OCI-LY1 (cell line): ENCODE measurements around the gene CDH13.

ENCODE experiments used
- H2AFZ ChIP-seq: fragments of 200-600 bp; sonication (generic), shearing (Covaris generic); 2 replicates; pipeline ENCODE4 v1.6.0; 2014; ENCODE audit warnings: antibody characterized with exemption, mild to moderate bottlenecking, low read length
- H3F3A ChIP-seq: fragments of 200-600 bp; sonication (generic), shearing (Covaris generic); 2 replicates; pipeline ENCODE4 v1.6.0; 2014; ENCODE audit warnings: mild to moderate bottlenecking, antibody characterized with exemption, low read length, moderate library complexity; ENCODE audit not compliant: insufficient read depth
- H3K27ac ChIP-seq: fragments of 200-600 bp; sonication (generic); 2 replicates; pipeline ENCODE4 v1.5.1; 2014; ENCODE audit warnings: low read length, mixed run types, mild to moderate bottlenecking, low read depth; ENCODE audit not compliant: poor library complexity, severe bottlenecking
- H3K27me3 ChIP-seq: fragments of 200-600 bp; sonication (generic); 2 replicates; pipeline ENCODE4 v1.6.0; 2014; ENCODE audit warnings: antibody characterized with exemption, mild to moderate bottlenecking, low read length, moderate library complexity; ENCODE audit not compliant: insufficient read depth
- H3K36me3 ChIP-seq: fragments of 200-600 bp; sonication (generic); 2 replicates; pipeline ENCODE4 v1.6.1; 2014; ENCODE audit warnings: mild to moderate bottlenecking, antibody characterized with exemption, low read length, moderate library complexity, mixed read lengths; ENCODE audit not compliant: insufficient read depth
- H3K4me1 ChIP-seq: fragments of 200-600 bp; sonication (generic); 2 replicates; pipeline ENCODE4 v1.5.1; 2014; ENCODE audit warnings: mild to moderate bottlenecking, low read length, moderate library complexity; ENCODE audit not compliant: insufficient read depth, severe bottlenecking
- H3K4me2 ChIP-seq: fragments of 200-600 bp; sonication (generic), shearing (Covaris generic); 2 replicates; pipeline ENCODE4 v1.6.1; 2014; ENCODE audit warnings: low read length
- H3K4me3 ChIP-seq: fragments of 200-600 bp; sonication (generic); 2 replicates; pipeline ENCODE4 v1.5.1; 2014; ENCODE audit warnings: low read length, low read depth, mild to moderate bottlenecking, mixed read lengths; ENCODE audit not compliant: poor library complexity, severe bottlenecking
- H3K79me2 ChIP-seq: fragments of 200-600 bp; shearing (Covaris generic); 2 replicates; pipeline ENCODE4 v1.6.1; 2016; ENCODE audit warnings: mixed run types, low read length, mixed read lengths; ENCODE audit not compliant: insufficient read depth
- H3K9ac ChIP-seq: fragments of 200-600 bp; sonication (generic), shearing (Covaris generic); 2 replicates; pipeline ENCODE4 v1.6.1; 2014; ENCODE audit warnings: mild to moderate bottlenecking, low read length, mixed read lengths
- H3K9me2 ChIP-seq: fragments of 200-600 bp; sonication (generic), shearing (Covaris generic); 2 replicates; pipeline ENCODE4 v1.6.1; 2014; ENCODE audit warnings: low read depth, mild to moderate bottlenecking, low read length, mixed read lengths
- H3K9me3 ChIP-seq: fragments of 200-600 bp; shearing (Covaris generic); 2 replicates; pipeline ENCODE4 v1.6.1; 2014; ENCODE audit warnings: low read length, mixed read lengths
- H4K20me1 ChIP-seq: fragments of 200-600 bp; sonication (generic), shearing (Covaris generic); 2 replicates; pipeline ENCODE4 v1.6.0; 2016; ENCODE audit warnings: mild to moderate bottlenecking, low read length; ENCODE audit not compliant: insufficient read depth
- CTCF ChIP-seq: fragments of 200-600 bp; sonication (generic), shearing (Covaris generic); IDR thresholded peaks from 2 replicates; pipeline ENCODE4 v1.5.1; 2017; ENCODE audit warnings: mild to moderate bottlenecking, antibody characterized with exemption, low read length, moderate library complexity, mixed read lengths
- EZH2 ChIP-seq: fragments of 200-600 bp; sonication (generic), shearing (Covaris generic); IDR thresholded peaks from 2 replicates; pipeline ENCODE4 v1.8.0; 2017; ENCODE audit warnings: borderline replicate concordance, mixed run types, mild to moderate bottlenecking, antibody characterized with exemption, low read length, moderate library complexity, mixed read lengths

CDH13 gene

DNA sequence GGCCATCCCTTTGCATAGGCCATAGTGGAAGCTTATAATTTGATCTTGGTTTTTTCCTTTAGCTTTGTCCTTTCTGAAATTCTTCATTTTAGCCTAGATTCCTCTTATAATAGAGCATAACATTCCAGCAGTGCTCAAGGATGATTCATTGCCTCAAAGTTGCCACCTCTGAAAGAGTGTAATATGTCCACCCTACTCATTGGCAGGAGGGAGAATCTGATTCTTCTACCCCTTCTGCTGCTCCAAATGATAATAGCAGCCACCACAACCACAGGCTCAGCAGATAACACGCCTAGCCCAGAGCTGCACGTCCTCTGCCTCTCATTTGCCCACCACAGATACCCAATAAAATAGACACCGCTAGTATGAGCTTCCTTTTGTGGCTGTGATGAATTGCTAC lies 843.6 kb downstream of the CDH13 start:
- Histone ChIP-seq H3K9me2 (no peaks in the 10 kb centered on the region), H3K27me3 (no peaks in the 10 kb centered on the region), H4K20me1 (no peaks in the 10 kb centered on the region), H3K4me1 (no peaks in the 10 kb centered on the region), H3K36me3 (no peaks in the 10 kb centered on the region), H3K4me3 (no peak overlapping the region), H3K79me2 (no peaks in the 10 kb centered on the region), H3F3A (no peaks in the 10 kb centered on the region), H3K27ac (no peak overlapping the region), H2AFZ (no peak overlapping the region), H3K9me3 (no peaks in the 10 kb centered on the region), H3K9ac (no peak overlapping the region), H3K4me2 (no peak overlapping the region)
- TF ChIP-seq EZH2 (no peak), CTCF (no peak)

GRCh38 chr16:83472776-83473501 lies 846.2 kb downstream of the CDH13 start:
- Histone ChIP-seq H3K4me2 (no peak overlapping the region), H3K27me3 (no peaks in the 10 kb centered on the region), H4K20me1 (no peaks in the 10 kb centered on the region), H2AFZ (no peak overlapping the region), H3K9me3 (no peaks in the 10 kb centered on the region), H3K9me2 (no peaks in the 10 kb centered on the region), H3K9ac (no peak overlapping the region), H3K27ac (no peak overlapping the region), H3K79me2 (no peaks in the 10 kb centered on the region), H3F3A (no peaks in the 10 kb centered on the region), H3K4me1 (no peaks in the 10 kb centered on the region), H3K4me3 (no peak overlapping the region), H3K36me3 (no peaks in the 10 kb centered on the region)
- TF ChIP-seq EZH2, result no peak
- TF ChIP-seq CTCF, result no peak

GRCh38 chr16:83473926-83474650 lies 847.3 kb downstream of the CDH13 start:
- Histone ChIP-seq H2AFZ (no peak overlapping the region), H3K36me3 (no peaks in the 10 kb centered on the region), H3K79me2 (no peaks in the 10 kb centered on the region), H3K4me1 (no peaks in the 10 kb centered on the region), H3F3A (no peaks in the 10 kb centered on the region), H3K4me3 (no peak overlapping the region), H3K9ac (no peak overlapping the region), H3K27me3 (no peaks in the 10 kb centered on the region), H4K20me1 (no peaks in the 10 kb centered on the region), H3K9me2 (no peaks in the 10 kb centered on the region), H3K27ac (no peak overlapping the region), H3K9me3 (no peaks in the 10 kb centered on the region), H3K4me2 (no peak overlapping the region)
- TF ChIP-seq CTCF (no peak), EZH2 (no peak)
